IMR-90 (cell line): ENCODE results near the gene ADAMTSL1. TPM values are rescaled to one million over a fixed set of nuclear protein-coding genes. Genes with fewer than 3 reads are reported as not detected.

Experiments used
- ATAC-seq: fragments of 200-7000 bp; cut with Tn5 transposase; 2 replicates; pipeline ENCODE4 v1.9.1; 2020; ENCODE audit warnings: low read depth, mild to moderate bottlenecking, moderate library complexity
- BruUV-seq: library from RNA; stranded (reverse); fragments of 400-500 nt; replicated peaks from 2 replicates; lab custom pipeline; 2021; lab: Mats Ljungman, UMichigan
- CTCF ChIA-PET: fragments of 300-600 bp; formaldehyde crosslinking; extraction: SDS; loops from one replicate; lab custom pipeline; 2021; ENCODE audit warnings: antibody characterized with exemption; lab: Yijun Ruan, JAX
- POLR2A ChIA-PET: fragments of 300-600 bp; sonication (Branson Sonifier 250); formaldehyde crosslinking; loops from one replicate; lab custom pipeline; 2022; ENCODE audit warnings: antibody characterized with exemption; ENCODE audit not compliant: unreplicated experiment; lab: Charles Lee
- DNase-seq: peaks from one replicate; pipeline ENCODE4 v3.0.0; 2013
- H2AFZ ChIP-seq: replicated peaks from 2 replicates; pipeline ENCODE3; 2013; ENCODE audit warnings: low read length, mild to moderate bottlenecking; ENCODE audit not compliant: poor library complexity
- H2AK5ac ChIP-seq: 2 replicates; pipeline ENCODE4 v1.6.1; 2013; ENCODE audit warnings: low read depth, low read length, inconsistent platforms
- H2AK9ac ChIP-seq: replicated peaks from 2 replicates; pipeline ENCODE3; 2013; ENCODE audit warnings: mild to moderate bottlenecking, low read depth, low read length, moderate library complexity; ENCODE audit not compliant: poor library complexity
- H2BK120ac ChIP-seq: 2 replicates; pipeline ENCODE4 v1.6.1; 2013; ENCODE audit warnings: low read depth, low read length, inconsistent platforms
- H2BK15ac ChIP-seq: 3 replicates; pipeline ENCODE4 v1.6.1; 2013; ENCODE audit warnings: low read depth, low read length, inconsistent platforms
- H2BK20ac ChIP-seq: 2 replicates; pipeline ENCODE4 v1.6.1; 2013; ENCODE audit warnings: low read depth, mild to moderate bottlenecking, inconsistent platforms, low read length, moderate library complexity
- H2BK5ac ChIP-seq: 2 replicates; pipeline ENCODE4 v1.6.1; 2013; ENCODE audit warnings: mild to moderate bottlenecking, low read depth, low read length, inconsistent platforms; ENCODE audit not compliant: poor library complexity, severe bottlenecking
- H3K14ac ChIP-seq: replicated peaks from 2 replicates; pipeline ENCODE4 v1.6.1; 2013; ENCODE audit warnings: low read depth, low read length, inconsistent platforms
- H3K18ac ChIP-seq: 2 replicates; pipeline ENCODE4 v1.6.1; 2013; ENCODE audit warnings: low read depth, low read length, control low read depth
- H3K23ac ChIP-seq: 2 replicates; pipeline ENCODE4 v1.6.1; 2013; ENCODE audit warnings: low read depth, low read length, inconsistent platforms
- H3K27ac ChIP-seq: 2 replicates; pipeline ENCODE4 v1.5.1; 2013; ENCODE audit warnings: mild to moderate bottlenecking, control low read depth, low read length; ENCODE audit not compliant: insufficient read depth
- H3K27me3 ChIP-seq: 2 replicates; pipeline ENCODE4 v1.6.1; 2013; ENCODE audit warnings: low read length; ENCODE audit not compliant: control insufficient read depth, insufficient read depth
- H3K36me3 ChIP-seq: 2 replicates; pipeline ENCODE4 v1.6.1; 2013; ENCODE audit warnings: low read length, mixed read lengths; ENCODE audit not compliant: control insufficient read depth, insufficient read depth
- H3K4ac ChIP-seq: 2 replicates; pipeline ENCODE4 v1.6.1; 2013; ENCODE audit warnings: low read depth, low read length, inconsistent platforms
- H3K4me1 ChIP-seq: 2 replicates; pipeline ENCODE4 v1.6.1; 2013; ENCODE audit warnings: low read length, mixed read lengths; ENCODE audit not compliant: control insufficient read depth, insufficient read depth
- H3K4me2 ChIP-seq: 2 replicates; pipeline ENCODE4 v1.6.1; 2013; ENCODE audit warnings: low read depth, mild to moderate bottlenecking, control low read depth, low read length, moderate library complexity
- H3K4me3 ChIP-seq: 2 replicates; pipeline ENCODE4 v1.5.1; 2013; ENCODE audit warnings: low read depth, mild to moderate bottlenecking, control low read depth, low read length, moderate library complexity; ENCODE audit not compliant: insufficient read depth
- H3K56ac ChIP-seq: 2 replicates; pipeline ENCODE4 v1.6.1; 2013; ENCODE audit warnings: low read length, inconsistent platforms; ENCODE audit not compliant: insufficient read depth; ENCODE audit errors: extremely low read depth
- H3K79me1 ChIP-seq, 2 experiments: 2 replicates each; pipeline ENCODE4 v1.6.1; 2013; ENCODE audit warnings: low read length in 2 of 2, inconsistent platforms in 1 of 2, low read depth in 1 of 2
- H3K9ac ChIP-seq: 2 replicates; pipeline ENCODE4 v1.6.1; 2013; ENCODE audit warnings: low read depth, low read length, control low read depth
- H3K9me1 ChIP-seq: 2 replicates; pipeline ENCODE4 v1.6.1; 2013; ENCODE audit warnings: low read length, inconsistent platforms; ENCODE audit not compliant: insufficient read depth
- H3K9me3 ChIP-seq: 2 replicates; pipeline ENCODE4 v1.6.1; 2013; ENCODE audit warnings: low read length; ENCODE audit not compliant: control insufficient read depth, insufficient read depth
- H4K20me1 ChIP-seq: 2 replicates; pipeline ENCODE4 v1.6.1; 2013; ENCODE audit warnings: low read length, inconsistent platforms; ENCODE audit not compliant: insufficient read depth
- H4K5ac ChIP-seq: 2 replicates; pipeline ENCODE4 v1.6.1; 2013; ENCODE audit warnings: mild to moderate bottlenecking, low read depth, low read length, control low read depth
- H4K8ac ChIP-seq, 2 experiments: 2 replicates each; pipeline ENCODE4 v1.6.1; 2013; ENCODE audit warnings: low read depth in 2 of 2, low read length in 2 of 2, control low read depth in 1 of 2, inconsistent platforms in 1 of 2
- H4K91ac ChIP-seq: 2 replicates; pipeline ENCODE4 v1.6.1; 2013; ENCODE audit warnings: low read depth, low read length, inconsistent platforms; ENCODE audit not compliant: insufficient read depth
- MXI1 ChIP-seq: IDR thresholded peaks from 2 replicates; pipeline ENCODE4 v1.6.1; 2012; ENCODE audit warnings: low read depth, mild to moderate bottlenecking, low read length, moderate library complexity, borderline replicate concordance
- SMC3 ChIP-seq: fragments of 150-350 bp; IDR thresholded peaks from 2 replicates; pipeline ENCODE4 v1.6.1; 2016; ENCODE audit warnings: low read depth, mild to moderate bottlenecking, antibody characterized with exemption, low read length, moderate library complexity
- WGBS, 2 experiments: methylation state at CpG; one replicate each; pipeline versions ENCODE4 v1.1.5 to v1.1.7; 2013; ENCODE audit warnings: missing lambda C conversion rate in 2 of 2; ENCODE audit not compliant: insufficient read length in 1 of 2; ENCODE audit errors: extremely low coverage in 2 of 2; 5-methylcytosine and 5-hydroxymethylcytosine counted together
- dilution Hi-C: fragments of 300-500 bp; cut with HindIII; formaldehyde crosslinking; loops from one replicate; pipeline ENCODE4 v1.14.3; 2018; ENCODE audit warnings: low sequenced_read_pairs; ENCODE audit not compliant: unreplicated experiment
- in situ Hi-C: fragments of 300-500 bp; cut with MboI; formaldehyde crosslinking; loops from 3 replicates; pipeline ENCODE4 v1.14.3; 2019; ENCODE audit warnings: low sequenced_read_pairs, inconsistent platforms, mixed read lengths
- intact Hi-C: fragments of 100-400 bp; cut with micrococcal nuclease; formaldehyde crosslinking; loops from 2 replicates; pipeline ENCODE4 v1.10.0; 2022
- polyA plus RNA-seq, 3 experiments: library from polyadenylated mRNA; depleted of rRNA; stranded (reverse); fragments of >200 nt; gene quantifications; 2 replicates each; pipeline ENCODE4 v1.2.3, GENCODE V29; 2012; ENCODE audit warnings: low replicate concordance in 1 of 3
- total RNA-seq: library from RNA; depleted of rRNA; stranded (reverse); fragments of >200 nt; gene quantifications from 2 replicates; pipeline ENCODE4 v1.2.3, GENCODE V29; 2012

Gene ADAMTSL1
- total and polyA plus RNA-seq, 2 of the 4 experiments (the other 2 are of a cell fraction): 38.2 to 62.2 TPM

DNA sequence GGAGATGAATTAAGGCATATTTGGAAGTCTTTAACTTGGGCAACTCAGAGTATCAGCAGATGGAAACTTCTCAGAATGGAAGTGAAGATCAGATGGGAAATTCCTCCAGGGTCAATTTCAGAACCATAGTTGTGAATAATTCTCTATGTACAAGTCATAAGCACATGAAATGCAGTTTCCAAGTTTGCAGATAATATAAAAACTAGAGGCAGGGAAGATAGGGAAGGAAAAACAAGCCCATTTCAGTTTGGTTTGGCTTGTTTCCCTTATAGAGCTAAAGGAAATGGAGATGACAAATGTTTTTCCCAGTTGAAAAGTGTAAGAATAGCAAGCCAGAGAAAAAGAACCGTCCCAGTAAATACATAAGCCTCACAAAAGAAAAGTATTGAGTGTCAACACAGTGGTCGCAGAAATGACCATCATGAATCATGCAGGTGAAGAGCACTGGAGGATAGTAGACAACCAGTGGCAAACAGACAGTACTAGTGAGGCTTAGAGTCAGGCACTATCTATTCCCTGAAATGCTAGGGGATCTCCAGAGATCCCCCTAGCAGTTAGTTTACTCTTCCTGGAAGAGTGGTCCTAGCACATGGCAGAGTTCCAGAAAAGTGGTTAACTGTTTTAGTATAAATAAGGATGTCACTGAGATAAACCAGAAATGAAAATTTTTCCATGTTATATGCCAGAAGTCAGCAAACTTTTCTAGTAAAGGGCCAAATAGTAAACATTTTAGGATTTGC is 313.1 kb downstream of the ADAMTSL1 start:
- dilution Hi-C loops: no loop called here
- H3K79me1 ChIP-seq: no peaks in the 10 kb centered on the region
- CTCF ChIA-PET: interaction anchor here (0.7 kb wide), 1 partner anchor 9 kb away, joined by 3 read pairs; no protein-coding TSS in a partner anchor
- no peak overlapping the region for H4K91ac ChIP-seq
- H3K23ac ChIP-seq: no peak overlapping the region
- H2BK20ac ChIP-seq: no peak overlapping the region
- H3K4me2 ChIP-seq: no peak overlapping the region
- H3K9me3 ChIP-seq: no peaks in the 10 kb centered on the region
- in situ Hi-C loops: no loop called here
- TF ChIP-seq SMC3 (no peak), MXI1 (no peak)
- ATAC-seq (no peak; the same call in 1 of the 2 replicates), DNase-seq (peak; percentile 47)
- no peak overlapping the region for H2AK9ac ChIP-seq
- H3K18ac ChIP-seq: no peak overlapping the region
- no peaks in the 10 kb centered on the region for H3K27me3 ChIP-seq
- H3K4me3 ChIP-seq: no peak overlapping the region
- H3K36me3 ChIP-seq: no peaks in the 10 kb centered on the region
- no peak overlapping the region for H2BK5ac ChIP-seq
- no peak overlapping the region for H3K4ac ChIP-seq
- WGBS, 2 experiments: 80% methylated on average over 1 of the region's 2 CpGs; no CpG with 5 or more reads in 1 of the 2 experiments
- no peak overlapping the region for H3K14ac ChIP-seq
- H3K56ac ChIP-seq: no peak overlapping the region
- no peak overlapping the region for H2AFZ ChIP-seq
- H4K20me1 ChIP-seq: no peaks in the 10 kb centered on the region
- intact Hi-C loops: no loop called here
- no peak overlapping the region for H3K9ac ChIP-seq
- H4K5ac ChIP-seq: no peak overlapping the region
- no TSS peak for BruUV-seq
- no peaks in the 10 kb centered on the region for H3K9me1 ChIP-seq
- POLR2A ChIA-PET: no interaction called here
- peaks cover 3% of the 10 kb centered on the region for H3K4me1 ChIP-seq
- no peak overlapping the region for H2BK15ac ChIP-seq
- H3K27ac ChIP-seq: no peak overlapping the region
- H4K8ac ChIP-seq: no peak overlapping the region
- no peak overlapping the region for H2BK120ac ChIP-seq
- H2AK5ac ChIP-seq: no peak overlapping the region
